ENCODE measurements around the gene ZCCHC8.
"Not testable (repeated sequence)": the region's sequence is repeated elsewhere in the genome, so short reads cannot be mapped to it uniquely, and the experiment has no call there.

ZCCHC8 gene

DNA sequence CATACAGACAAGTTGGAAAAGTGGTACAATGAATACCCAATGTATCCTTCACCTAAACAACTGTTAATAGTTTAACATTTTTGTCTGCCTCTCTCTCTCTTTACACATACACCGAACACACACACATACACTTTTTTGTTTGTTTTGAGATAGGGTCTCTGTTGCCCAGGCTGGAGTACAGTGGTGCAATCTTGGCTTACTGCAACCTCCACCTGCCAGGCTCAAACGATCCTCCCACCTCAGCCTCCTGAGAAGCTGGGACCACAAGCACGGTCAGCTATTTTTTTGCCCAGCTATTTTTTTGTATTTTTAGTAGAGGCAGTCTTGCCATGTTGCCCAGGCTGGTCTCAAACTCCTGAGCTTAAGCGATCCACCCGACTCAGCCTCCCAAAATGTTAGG lies 16.8 kb downstream of the ZCCHC8 start:
- DNase-seq (ENCODE audit: low read depth), result no peak

DNA sequence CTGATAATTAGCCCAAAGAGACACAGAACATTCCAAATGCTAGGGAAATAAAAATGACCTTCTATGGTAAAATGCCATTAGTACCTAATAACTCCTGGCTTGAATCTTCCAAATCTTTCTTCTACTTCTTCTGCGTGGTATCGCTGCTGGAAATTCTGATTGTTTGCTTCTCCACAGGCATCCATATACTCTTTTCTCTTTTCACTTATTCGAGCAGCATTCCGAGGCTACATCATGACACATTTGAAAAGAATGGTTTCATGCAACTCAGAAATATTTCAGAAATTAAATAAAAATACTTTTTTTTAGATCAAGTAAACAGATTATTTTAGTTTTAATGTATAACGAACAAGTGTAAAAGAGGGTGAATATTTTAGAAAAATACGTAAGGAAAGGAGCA lies 18.9 kb downstream of the ZCCHC8 start:
- H3K4me3 ChIP-seq (ENCODE audit: low read depth, low read length), result no peak overlapping the region
- no peak for DNase-seq (ENCODE audit: low read depth)
- TF ChIP-seq, protein P1, sequence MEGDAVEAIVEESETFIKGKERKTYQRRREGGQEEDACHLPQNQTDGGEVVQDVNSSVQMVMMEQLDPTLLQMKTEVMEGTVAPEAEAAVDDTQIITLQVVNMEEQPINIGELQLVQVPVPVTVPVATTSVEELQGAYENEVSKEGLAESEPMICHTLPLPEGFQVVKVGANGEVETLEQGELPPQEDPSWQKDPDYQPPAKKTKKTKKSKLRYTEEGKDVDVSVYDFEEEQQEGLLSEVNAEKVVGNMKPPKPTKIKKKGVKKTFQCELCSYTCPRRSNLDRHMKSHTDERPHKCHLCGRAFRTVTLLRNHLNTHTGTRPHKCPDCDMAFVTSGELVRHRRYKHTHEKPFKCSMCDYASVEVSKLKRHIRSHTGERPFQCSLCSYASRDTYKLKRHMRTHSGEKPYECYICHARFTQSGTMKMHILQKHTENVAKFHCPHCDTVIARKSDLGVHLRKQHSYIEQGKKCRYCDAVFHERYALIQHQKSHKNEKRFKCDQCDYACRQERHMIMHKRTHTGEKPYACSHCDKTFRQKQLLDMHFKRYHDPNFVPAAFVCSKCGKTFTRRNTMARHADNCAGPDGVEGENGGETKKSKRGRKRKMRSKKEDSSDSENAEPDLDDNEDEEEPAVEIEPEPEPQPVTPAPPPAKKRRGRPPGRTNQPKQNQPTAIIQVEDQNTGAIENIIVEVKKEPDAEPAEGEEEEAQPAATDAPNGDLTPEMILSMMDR (IDR thresholded peaks at IDR 0.05; ENCODE audit: control insufficient read depth, extremely low read depth, insufficient read depth), result no peak

More for the DNA sequence above, 16.8 kb downstream of the ZCCHC8 start:
- no peak overlapping the region for H3K4me3 ChIP-seq (ENCODE audit: low read depth, low read length)
- TF ChIP-seq, protein P1 (IDR thresholded peaks at IDR 0.05; ENCODE audit: control insufficient read depth, extremely low read depth, insufficient read depth), result no peak

DNA sequence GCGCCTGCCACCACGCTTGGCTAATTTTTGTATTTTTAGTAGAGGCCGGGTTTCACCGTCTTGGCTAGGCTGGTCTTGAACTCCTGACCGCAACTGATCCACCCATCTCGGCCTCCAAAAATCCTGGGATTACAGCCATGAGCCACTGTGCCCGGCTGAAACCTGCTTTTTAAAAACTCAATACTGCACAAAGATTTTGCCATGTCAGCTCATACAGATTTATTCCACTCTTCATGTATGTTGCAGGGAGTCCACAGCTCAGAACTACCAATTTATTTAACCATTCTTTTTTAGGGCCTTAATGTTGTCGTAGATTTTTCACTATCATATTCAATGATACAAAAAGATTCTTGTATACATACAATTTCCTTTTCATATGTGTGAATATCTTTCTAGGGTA lies 20.0 kb downstream of the ZCCHC8 start:
- no peak overlapping the region for H3K4me3 ChIP-seq (ENCODE audit: low read depth, low read length)
- TF ChIP-seq, protein P1 (IDR thresholded peaks at IDR 0.05; ENCODE audit: control insufficient read depth, extremely low read depth, insufficient read depth), result no peak
- no peak for DNase-seq (ENCODE audit: low read depth)

DNA sequence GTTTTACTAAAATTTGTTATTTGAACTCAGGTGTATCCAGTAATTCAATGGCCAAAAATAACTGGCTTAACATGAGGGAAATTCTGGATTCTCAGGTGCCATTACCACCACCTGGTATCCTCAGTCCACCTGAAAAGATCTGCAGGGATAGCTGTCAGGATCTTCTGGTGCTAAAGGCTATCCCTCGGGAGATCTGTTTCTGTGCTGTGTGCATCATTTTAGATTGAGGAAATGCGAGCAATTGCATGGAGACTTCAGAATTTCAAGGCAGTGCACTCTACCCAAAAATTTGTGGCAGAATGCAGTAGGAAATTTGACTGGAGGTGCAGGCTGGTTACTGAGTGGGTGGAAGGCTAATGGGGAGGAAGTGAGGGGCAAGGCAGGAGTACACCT lies 26.4 kb downstream of the ZCCHC8 start:
- no peak for DNase-seq (ENCODE audit: low read depth)
- no peak overlapping the region for H3K4me3 ChIP-seq (ENCODE audit: low read depth, low read length)
- TF ChIP-seq, protein P1 (IDR thresholded peaks at IDR 0.05; ENCODE audit: control insufficient read depth, extremely low read depth, insufficient read depth), result no peak

DNA sequence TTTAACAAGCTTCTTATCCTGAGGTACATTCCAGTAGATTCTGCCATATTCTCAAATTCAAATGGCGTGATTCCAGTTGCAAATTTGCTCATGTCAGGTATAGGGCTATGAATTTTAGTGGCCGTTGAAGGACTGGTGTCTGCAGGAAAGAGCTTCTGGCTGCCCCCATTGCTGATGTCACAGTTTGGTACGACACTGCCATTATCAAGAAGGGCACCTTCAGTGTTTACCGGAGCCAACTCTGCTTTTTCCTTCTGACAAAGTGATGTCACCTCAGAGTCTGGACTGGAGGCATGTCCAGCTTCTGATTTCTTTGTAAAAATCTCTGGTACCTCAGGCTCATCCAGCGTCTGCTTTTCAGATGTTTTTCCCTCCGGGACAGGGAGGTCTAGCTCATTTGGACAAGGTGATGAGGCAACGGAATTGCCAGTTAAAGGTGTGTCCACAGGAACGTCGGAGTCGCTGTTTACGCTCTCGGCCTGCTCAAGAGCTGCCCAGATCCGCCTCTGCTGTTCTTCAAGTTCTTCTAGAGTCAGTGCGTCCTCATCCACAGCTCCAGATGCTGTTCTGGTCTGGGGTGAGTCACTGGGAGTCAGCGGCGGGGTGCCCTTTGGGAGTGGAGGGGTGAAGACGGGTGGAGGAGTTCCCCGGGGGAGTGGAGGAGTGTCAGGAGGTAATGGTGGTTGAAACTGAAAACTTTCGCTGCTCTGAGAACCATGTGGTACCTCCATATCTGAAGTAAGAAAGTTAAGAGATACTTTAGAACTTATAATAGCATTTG lies 27.0 kb downstream of the ZCCHC8 start:
- DNase-seq (ENCODE audit: low read depth), result no peak
- H3K4me3 ChIP-seq (ENCODE audit: low read depth, low read length), result no peak overlapping the region
- TF ChIP-seq, protein P1 (IDR thresholded peaks at IDR 0.05; ENCODE audit: control insufficient read depth, extremely low read depth, insufficient read depth), result no peak

DNA sequence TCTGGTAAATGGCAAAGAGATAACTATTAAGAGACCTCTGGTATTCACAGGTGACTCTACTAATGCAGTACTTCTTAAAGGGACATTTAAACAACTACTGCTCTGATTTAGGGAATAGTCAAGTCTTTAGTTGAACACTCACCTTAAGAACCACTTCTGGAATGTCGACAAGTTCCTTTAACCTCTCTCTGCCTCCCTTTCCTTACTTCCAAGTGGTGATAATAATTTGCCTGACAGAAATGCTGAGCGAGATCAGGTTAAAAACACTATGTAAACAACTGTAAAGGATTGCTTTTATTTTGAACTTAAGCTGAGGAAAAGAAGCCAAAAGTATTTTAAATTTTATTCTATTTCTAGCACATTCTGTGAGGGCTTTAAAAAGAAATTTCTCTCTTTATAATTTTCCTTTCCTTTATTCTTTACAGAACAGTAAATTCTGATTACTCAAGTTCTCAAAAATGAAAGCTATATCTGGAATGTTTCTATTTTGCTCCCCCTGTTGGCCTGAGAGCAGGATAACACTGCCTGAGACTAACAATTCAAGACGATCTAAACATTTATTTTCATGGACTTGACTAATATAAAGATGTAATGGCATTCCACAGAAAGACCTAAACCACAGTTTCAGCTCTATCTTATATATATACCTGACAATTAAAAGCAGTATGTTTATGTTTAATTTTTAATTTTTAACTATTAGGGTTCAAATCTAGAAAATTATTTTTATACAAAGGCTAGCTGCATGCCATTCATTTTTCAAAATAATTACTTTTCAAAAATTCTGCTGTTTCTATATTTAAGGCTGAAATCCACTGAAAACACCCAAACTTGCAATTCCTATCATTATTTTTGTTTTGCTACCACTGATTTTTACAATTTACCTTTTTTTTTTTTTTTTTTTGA lies 29.2 kb downstream of the ZCCHC8 start:
- H3K4me3 ChIP-seq (ENCODE audit: low read depth, low read length), result no peak overlapping the region
- peak; percentile 18 for DNase-seq (ENCODE audit: low read depth)
- TF ChIP-seq, protein P1 (IDR thresholded peaks at IDR 0.05; ENCODE audit: control insufficient read depth, extremely low read depth, insufficient read depth), result peak; percentile 50

DNA sequence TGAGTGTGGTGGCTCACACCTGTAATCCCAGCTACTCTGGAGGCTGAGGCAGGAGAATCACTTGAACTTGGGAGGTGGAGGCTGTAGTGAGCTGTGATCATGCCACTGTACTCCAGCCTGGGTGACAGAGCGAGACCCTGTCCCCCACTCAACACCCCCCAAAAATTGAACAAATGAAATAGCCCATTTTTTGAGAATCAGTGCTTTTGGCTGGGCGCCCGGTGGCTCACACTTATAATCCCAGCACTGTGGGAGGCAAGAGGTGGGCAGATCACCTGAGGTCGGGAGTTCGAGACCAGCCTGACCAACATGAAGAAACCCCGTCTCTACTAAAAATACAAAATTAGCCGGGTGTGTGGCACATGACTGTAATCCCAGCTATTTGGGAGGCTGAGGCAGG lies 30.2 kb downstream of the ZCCHC8 start:
- not testable (repeated sequence) for DNase-seq (ENCODE audit: low read depth); H3K4me3 ChIP-seq (ENCODE audit: low read depth, low read length)

DNA sequence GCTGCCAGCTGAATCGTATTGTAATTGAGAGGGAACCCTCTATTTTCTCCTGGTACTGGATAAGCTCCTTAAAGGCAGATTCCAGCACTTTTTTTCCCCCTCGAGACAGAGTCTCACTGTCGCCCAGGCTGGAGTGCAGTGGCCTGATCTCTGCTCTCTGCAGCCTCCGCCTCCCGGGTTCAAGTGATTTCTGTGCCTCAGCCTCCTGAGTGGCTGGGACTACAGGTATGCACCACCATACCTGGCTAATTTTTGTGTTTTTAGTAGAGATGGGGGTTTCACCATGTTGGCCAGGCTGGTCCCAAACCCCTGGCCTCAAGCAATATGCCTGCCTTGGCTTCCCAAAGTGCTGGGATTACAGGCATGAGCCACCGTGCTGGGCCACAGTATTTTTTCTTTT lies 30.9 kb downstream of the ZCCHC8 start:
- H3K4me3 ChIP-seq (ENCODE audit: low read depth, low read length); DNase-seq (ENCODE audit: low read depth): not testable (repeated sequence)
